ENCODE data around the gene PBXIP1.

DNA sequence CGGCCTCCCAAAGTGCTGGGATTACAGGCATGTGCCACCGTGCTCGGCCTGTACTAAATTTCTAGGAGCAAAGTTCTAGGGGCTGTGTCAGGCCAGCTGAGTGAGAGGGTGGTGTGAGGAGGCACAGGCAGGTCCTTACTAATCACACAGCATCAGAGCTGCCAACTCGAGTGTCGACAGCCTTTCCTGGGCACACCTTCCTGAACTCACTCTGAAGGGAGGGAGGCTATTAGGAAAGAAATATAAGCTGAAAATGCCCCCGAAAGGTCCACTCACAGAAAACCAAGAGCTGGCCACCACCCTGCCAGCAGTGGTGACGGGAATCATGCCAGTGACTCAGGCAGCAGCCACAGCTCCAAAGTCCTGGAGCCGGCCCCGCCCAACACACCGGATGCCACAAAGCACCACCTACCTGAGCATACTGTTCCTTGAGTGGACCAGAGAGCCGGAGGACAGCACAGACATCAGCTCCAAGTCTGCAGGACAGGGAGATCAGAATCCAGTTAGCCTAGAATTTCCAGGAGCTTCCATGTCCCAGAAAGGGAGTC is 23.9 kb downstream of the PBXIP1 start:
- TF ChIP-seq EZH2phosphoT487 (IDR thresholded peaks at IDR 0.05; ENCODE audit: insufficient read depth, low read depth) (no peak), EZH2 (IDR thresholded peaks at IDR 0.05; ENCODE audit: insufficient read depth, poor library complexity, severe bottlenecking) (no peak)

Measured in GM23248 (cell line).